HuH-7 (cell line): ENCODE results near the gene EVA1C.
"Not testable (repeated sequence)": the region's sequence is repeated elsewhere in the genome, so short reads cannot be mapped to it uniquely, and the experiment has no call there.

Experiments
- DNase-seq: peaks from one replicate; pipeline ENCODE4 v3.0.0; 2011; ENCODE audit warnings: low spot score

The EVA1C gene

DNA sequence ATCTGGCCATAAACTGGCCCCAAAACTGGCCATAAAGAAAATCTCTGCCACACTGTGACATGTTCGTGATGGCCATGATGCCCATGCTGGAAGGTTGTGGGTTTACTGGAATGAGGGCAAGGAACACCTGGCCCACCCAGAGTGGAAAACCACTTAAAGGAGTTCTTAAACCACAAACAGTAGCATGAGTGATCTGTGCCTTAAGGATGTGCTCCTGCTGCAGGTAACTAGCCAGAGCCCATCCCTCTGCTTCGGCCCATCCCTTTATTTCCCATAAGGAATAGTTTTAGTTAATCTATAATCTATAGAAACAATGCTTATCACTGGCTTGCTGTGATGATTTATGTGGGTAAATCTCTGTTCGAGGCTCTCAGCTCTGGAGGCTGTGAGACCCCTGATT, 50.1 kb downstream of the EVA1C start:
- DNase-seq = not testable (repeated sequence)

DNA sequence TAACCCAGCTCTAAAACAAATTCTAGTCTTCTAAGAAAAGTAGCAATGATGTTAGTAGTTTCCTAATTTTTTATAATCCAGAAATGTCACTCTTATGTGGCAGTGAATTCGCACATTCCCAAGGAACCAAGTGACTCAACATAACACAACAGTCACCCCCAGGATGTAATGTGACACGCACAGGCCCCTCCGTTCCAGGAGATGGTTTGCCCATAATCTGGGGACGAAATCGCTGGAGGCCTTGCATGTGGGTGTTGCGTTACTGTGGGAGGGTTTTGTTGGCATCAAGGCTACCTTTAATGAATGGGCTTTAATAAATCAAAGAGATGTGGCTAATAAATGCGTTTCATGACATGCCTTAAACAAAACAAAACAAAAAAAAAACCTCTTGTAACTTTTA, 50.9 kb downstream of the EVA1C start:
- DNase-seq = no peak

DNA sequence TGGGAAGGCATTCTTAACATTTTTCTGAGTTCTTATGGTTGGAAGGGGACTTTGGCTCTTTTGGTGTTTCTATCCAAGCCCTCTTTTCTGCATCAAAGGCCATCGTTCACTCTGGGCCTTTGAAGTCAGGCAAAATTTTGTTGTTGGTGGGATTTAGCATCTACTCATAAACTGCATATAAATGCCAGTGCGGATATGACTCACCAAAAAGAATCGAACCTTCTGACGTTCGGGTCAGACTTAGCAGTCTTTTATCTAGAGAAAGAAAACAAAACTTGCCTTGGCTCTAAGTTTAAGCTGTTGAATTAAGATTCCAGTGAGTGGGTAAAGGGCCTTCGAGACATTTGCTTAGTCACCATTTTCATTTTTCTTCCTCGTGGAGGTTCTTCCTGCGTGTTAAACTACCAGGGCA, 51.4 kb downstream of the EVA1C start:
- no peak for DNase-seq

DNA sequence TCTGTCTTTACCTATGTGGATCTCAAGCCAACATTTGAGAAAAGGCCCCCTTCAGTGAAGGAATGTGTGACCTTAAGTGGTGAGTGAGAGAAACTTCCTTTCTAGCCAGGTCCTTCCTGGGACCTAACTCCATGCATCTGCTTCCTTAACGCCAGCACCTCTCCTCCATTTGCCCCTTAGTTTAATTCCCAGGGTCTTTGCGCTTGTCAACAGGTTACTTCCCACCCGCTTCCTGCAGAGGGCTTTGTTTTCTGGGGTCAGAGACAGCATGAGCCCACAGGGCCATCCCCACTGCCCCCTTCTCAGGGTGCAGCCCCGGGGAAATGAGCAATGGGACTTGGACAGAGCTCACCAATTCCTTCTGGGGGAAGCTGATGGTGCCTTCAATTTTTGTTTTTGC, 54.8 kb downstream of the EVA1C start:
- no peak for DNase-seq

DNA sequence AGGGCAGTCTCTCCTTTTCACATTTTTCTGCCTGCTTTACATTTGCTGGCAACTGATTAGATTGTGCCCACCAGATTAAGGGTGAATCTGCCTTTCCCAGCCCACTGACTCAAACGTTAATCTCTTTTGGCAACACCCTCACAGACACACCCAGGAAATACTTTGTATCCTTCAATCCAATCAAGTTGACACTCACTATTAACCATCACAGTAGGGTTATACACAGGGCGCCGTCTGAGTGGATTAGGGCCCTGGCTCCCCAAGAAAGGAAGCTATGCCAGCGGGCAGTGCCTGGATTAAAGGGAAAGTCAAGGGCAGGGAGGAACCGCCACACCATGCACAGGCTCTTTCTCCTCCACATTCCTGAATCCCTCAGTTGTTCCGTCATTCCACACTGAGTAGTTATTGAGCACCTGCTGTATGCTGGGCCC, 56.2 kb downstream of the EVA1C start:
- no peak for DNase-seq

DNA sequence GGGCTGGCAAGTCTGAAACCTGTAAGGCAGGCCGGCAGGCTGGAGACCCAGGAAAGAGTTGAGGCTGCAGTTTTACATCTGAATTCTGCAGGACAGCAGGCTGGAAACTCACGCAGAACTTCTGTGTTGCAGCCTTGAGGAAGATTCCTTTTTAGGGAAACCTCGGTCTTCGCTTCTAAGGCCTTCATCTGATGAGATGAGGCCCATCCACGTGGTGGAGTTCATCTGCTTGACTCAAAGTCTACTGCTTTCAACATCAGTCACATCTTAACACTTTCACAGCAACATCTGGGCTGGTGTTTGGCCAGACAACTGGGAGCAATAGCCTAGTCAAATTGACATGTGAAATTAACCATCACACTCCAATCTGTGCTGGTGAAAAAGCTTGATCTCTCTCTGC, 57.1 kb downstream of the EVA1C start:
- DNase-seq = no peak

DNA sequence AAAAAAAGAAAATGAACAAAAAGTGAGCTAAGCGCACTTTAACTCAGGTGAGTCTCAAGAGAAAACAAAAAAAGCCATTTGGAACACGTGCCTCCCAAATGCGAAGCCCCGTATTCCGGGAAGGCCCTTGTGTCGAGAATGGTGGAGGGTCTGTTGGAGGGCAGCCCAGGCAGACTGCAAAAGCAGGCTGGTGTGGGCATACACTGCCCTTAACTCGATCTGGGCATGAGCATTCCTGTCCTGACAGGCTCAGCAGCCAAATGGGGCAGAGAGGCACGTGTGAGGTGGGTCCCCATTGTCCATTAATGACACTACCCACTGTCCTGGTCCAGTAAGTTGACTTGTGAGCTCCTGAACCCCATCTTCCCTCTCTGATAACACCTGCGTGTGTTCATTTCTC, 57.7 kb downstream of the EVA1C start:
- no peak for DNase-seq

DNA sequence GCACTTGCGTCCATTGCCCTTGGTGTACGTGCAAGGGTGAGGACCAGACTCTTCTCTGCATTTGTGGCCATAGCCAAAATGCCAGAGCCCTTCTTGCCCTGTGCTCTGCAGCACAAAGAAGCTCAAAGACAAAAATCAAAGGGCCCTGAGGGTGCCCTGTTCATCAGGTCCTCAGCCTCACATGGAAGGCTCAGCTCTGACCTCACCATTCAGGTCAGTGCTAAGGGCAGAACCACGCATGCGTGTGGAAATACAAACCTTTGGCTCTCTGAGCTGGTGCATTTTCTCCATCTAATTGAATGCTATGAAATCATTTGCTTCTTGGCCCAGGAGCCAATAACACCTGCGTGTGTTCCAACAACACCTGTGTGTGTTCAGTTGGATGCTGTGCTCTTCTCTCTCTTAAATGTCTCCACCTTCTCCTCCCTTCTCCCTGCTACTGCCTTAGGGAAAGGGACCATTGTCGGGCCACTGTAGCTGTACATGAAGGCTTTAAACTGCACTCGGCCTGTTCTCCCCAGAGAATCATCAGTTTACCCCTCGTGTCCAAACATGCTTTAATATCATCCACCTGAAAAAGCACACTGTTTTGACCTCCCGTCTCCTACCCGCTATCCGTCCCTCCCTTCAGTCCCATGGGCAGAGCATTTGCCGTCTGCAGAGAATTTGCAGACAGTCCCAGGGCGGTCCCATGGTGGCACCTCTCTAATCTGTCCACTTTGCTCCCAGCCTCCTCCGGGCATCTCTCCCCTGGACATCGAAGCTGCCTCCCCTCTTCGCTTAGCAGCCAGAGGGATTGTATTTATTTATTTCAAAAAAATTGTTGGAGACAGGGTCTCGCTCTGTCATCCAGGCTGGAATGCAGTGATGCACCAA, 60.6 kb downstream of the EVA1C start:
- no peak for DNase-seq

DNA sequence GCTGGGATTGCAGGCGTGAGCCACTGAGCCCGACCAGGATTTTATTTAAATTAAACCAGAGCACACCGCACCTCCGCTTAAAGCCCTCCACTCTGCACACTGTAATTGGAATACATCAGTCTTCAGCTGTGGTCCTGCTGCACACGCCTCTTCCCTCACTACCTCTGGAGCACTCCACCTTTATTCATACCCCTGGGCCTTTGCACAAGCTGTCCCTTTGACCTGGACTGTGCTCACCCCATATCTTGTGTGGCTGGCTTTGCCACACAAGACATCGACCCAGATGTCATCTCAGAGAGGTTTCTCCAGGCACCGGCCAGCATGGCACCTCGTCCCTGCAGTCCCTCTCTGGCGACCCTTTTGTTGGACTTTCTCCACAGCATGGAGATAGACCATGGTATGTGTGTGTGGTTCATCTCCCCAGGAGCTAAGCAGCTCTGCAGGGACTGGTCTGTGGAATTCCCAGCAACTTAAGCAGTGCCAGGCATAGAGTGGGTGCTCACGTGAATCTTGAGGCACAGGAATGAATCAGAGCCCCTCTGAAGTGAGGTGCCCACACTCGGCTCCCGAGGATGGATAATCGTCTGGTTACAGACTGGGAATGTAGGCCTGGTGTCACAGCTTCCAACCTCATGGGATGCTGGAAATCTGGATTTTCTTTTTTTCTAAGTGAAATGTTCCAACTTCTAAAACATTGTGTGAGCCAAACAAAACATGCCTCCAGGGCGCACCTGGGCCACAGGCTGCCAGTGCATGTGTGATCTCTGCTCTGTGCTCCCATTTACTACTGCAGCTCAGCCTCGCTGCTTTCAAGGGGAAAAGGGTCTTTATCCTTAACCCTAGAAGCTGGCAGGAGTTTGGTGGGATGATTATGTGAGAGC, 61.9 kb downstream of the EVA1C start:
- no peak for DNase-seq

DNA sequence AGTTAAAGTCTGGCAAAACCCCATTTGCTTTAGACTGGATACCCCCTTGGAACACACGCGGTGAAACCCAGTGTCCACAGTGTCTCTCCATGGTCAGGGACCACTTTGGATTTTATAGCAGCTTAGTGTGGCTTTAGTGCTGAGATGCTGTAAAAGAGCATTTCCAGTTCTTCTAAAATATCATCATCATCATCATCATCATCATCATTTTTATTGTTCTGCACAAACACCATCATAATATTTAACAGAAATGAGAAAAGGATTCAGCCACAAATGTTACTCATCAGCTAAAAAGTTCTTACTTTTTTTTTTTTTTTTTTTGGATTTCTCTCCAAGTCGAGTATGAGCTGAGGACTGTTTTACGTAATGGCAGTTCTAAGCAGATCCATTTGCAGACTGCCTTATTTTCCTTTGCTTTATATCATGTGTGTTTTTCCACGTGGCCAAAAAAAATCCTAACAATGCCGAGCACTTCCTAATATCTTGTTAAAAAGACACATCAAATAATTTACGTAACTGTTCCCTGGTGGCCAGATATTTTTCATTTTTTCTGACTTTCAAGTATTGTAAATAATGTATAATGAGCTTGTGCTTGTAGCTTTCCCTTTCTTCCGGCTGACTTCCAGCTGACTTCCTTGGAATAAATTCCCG, 62.8 kb downstream of the EVA1C start:
- no peak for DNase-seq

DNA sequence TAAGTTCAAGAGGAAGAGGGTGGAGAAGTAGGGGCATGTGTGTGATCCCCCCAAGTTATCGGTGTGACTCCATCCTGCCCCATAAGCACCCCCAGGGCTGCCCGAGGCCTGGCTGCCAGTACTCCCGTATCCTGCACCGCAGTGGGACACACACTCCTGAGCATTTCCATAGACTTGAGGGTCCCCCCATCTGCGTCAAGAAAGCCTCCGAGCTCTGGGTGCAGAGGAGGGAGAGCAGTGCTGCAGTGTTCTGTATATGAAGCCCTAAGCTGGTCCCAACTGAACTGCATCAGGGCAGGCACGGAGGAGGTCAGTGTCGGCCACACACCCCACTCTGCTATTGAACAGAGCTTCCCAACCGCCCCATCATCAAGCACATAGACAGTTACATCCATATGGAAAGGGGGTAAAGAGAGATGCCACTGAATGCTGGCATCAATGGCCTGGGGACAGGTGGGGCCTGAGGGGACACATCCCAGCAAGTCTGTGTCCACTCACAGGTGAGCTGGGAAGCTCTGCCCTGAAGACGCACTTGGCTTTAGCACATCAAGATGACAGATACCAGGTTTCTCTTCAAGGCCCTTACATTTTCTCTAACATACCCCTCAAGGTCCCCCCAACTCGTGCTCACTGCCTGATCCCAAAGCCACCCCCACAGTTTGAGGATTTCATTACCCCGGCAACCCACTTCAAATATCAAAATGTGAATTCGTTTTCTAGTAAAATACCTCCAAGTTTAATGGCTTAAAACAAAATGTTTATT, 64.3 kb downstream of the EVA1C start:
- DNase-seq = no peak

DNA sequence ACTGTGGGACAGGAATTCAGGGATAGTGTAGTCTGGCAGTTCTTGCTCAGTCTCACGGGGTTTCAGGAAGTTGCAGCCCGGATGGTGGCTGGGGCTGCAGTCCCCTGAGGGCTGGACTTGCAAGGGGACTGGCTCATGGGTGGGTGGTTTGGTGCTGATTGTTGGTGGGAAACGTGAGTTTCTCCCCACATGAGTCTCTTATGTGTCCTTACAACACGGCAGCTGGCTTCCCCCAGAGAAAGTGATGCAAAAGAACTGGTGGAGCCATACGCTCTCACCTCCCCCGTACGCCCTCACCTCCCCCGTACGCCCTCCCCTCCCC, 64.9 kb downstream of the EVA1C start:
- no peak for DNase-seq

DNA sequence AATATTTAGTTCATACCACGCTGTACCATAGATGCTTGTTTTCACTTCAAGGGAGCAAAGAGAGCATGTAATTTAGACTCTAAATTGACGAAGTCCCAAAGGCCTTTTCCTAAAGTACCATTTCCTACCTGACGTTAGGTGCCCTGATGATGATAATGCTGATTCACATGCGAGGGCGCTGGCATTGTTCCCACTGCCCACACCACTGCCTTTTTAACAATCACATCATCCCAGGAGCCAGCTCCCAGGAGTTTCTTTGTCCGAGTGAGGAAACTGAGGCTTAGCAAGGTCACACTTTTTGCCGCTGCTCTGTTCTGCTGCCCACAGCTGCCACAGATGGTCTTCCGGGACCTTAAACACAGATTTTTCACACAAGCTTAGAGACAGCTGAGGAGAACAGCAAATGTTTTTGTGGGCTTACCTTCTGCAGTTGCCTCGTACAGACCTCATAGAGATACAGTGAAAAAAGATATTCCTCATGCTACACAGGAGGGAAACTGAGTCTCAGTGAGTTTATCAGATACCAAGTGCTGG, 69.4 kb downstream of the EVA1C start:
- no peak for DNase-seq

DNA sequence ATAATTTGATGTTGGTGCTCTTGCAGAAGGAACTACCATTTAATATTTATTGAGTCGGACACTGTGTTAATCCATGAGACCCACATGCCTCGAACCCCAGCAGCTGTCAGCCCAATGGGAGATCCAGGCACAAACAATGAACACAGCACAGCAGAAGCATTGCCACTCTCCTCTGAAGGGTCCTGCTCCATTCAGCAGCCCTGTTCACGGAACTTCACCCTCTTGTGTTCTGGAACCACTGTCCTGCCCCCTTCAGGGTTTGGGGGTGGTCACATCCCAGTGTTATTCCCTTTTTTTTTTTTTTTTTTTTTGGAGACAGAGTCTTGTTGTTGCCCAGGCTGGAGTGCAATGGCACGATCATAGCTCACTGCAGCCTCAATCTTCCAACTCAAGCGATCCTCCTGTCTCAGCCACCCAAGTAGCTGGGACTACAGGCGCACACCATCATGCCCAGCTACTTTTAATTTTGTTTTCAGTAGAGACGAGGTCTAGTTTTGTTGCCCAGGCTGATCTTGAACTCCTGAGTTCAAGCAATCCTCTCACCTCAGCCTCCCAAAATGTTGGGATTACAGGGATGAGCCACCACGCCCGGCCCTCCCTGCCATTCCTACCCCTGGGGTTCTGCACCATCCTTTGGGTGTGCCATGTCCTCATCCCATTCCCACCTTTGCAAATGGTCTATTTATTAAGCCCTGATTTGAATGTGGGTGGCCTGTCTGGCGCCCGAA, 70.2 kb downstream of the EVA1C start:
- no peak for DNase-seq

DNA sequence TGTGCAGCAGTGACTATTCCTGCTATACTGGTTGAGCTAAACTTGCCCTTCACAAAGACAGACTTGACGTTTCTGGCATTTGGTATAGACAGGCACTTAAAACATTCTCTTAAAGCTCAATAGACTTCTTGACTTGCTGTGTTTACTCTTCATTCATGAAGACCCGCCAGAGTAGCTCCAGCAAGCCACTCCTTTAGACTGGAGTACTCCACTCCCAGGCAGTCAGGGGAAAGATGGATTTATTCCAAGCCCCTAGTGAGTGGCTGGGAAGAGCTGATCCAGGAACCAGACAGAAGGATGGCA, 70.7 kb downstream of the EVA1C start:
- no peak for DNase-seq

DNA sequence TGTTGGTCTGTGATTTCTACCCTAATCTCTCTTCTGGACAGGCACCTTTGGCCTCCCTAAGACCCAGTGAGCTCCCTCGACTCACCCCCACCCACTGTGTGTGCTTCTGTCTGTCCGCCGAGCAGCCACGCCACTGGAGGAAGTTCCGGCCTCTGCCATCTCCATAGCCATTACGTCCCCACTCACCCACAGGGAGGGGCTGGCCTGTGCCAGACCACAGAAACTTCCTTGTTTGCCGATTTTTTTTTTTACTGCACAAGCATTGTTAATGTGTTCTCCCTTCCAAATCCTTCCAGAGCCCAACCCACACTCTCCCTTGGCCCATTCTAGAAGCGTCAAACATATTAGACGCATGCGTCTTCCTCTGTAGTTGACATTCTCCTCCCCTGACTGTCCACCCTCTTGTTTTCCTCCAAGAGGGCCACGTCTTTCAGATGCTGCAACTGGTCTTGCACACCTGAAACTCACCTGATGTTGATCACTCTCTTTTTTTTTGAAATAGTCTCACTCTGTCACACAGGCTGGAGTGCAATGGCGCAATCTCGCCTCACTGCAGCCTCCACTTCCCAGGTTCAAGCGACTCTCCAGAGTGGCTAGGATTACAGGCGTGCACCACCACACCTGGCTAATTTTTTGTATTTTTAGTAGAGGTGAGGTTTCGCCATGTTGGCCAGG, 72.3 kb downstream of the EVA1C start:
- DNase-seq = no peak

DNA sequence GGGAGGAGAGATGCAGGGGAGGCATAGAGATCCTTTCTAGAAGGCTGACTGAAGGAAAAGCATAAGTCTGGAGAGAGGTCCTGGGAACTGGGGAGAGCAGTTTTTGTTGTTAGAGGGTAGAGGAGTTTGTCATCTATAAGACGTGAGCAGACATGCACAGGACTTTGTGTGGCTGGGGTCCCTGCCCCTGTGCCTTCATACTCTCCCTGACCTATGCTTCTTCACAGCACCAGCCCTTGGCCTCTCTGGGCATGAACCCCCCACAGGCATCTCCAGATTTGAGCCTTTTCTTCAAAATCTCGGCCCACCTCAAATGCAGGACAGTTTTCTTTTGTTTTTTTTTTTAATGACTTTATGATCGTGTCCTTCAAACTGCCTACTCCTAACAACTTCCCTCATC, 79.9 kb downstream of the EVA1C start:
- no peak for DNase-seq

DNA sequence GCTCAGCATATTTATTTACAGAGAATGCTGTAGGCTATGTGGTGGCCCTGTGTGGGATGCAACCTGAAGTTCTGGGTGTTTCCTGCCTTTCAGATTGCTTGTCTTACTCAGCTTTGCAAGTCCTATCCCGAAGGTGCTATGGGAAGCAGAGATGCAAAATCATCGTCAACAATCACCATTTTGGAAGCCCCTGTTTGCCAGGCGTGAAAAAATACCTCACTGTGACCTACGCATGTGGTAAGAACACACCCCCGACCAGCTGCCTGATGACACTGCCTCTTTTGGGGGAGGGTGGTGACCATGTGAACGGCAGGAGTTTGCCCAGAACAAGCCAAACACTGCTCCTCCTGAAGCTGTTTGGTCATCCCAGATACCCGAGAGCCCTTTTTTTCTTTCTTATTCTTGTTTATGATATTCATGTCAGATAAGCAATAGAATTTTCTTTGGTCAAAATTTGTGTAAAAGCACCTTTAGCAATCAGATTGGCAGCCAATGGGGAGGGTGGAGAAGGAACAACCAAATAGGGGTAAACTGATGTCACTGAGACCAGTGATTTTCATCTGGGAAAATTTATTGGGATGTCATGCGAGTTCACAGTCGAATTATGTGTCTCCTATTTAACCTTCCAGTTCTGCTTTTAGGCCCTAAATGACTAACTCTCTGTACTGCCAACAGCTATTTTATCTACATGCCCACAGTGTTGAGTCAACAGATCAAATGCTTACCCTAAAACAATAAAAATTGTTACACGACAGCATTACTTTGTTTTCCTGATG, 82.6 kb downstream of the EVA1C start:
- DNase-seq = no peak

DNA sequence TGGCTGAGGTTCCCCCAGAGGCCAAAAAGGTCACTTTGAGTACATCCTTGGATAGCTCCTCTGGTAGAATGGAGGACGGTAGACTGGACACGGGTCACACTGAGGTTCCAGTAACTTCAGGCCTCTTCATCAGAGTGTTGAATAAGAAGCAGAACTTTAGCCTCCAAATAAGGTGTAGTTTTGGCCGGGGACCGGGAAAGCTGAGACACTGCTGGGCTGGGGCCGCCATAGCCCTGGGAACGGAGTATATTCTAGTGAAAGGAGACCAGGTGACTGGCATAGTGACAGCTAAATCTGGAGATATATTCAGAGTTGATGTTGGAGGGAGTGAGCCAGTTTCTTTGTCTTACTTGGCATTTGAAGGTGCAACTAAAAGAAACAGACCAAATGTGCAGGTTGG, 84.1 kb downstream of the EVA1C start:
- no peak for DNase-seq
